K562 (cell line): ENCODE data around the gene AIRE.

Experiments used
- CBX8 ChIP-seq: fragments of 200-600 bp; sonication (generic); IDR thresholded peaks from 2 replicates; pipeline ENCODE4 v1.6.1; 2012; ENCODE audit warnings: borderline replicate concordance, mixed run types, low read depth, mild to moderate bottlenecking, moderate library complexity, mixed read lengths, low read length, control low read depth, inconsistent platforms; ENCODE audit not compliant: poor library complexity, severe bottlenecking; ENCODE audit errors: extremely low read depth
- CTCF ChIP-seq, 3 experiments: IDR thresholded peaks in 2 of 3; conservative IDR thresholded peaks in 1 of 3; 2 replicates each; pipeline ENCODE4 v1.5.1; 2011 to 2012; ENCODE audit warnings: low read length in 3 of 3, mild to moderate bottlenecking in 3 of 3, control low read depth in 2 of 3, improper control_type of control experiment in 1 of 3, inconsistent platforms in 1 of 3, low read depth in 1 of 3, mixed read lengths in 1 of 3, moderate library complexity in 1 of 3; ENCODE audit not compliant: insufficient read depth in 2 of 3
- ELK3 ChIP-seq: fragments of 450-650 bp; formaldehyde crosslinking; IDR thresholded peaks from 2 replicates; pipeline ENCODE4 v1.4.0; 2020; ENCODE audit warnings: mild to moderate bottlenecking
- MEIS2 ChIP-seq: fragments of 450-650 bp; IDR thresholded peaks from 2 replicates; pipeline ENCODE4 v1.6.1; 2014; ENCODE audit warnings: mild to moderate bottlenecking; ENCODE audit not compliant: partially characterized antibody
- POLR2AphosphoS5 ChIP-seq: IDR thresholded peaks from 2 replicates; pipeline ENCODE4 v1.6.1; 2011; ENCODE audit warnings: mild to moderate bottlenecking, low read depth, low read length, moderate library complexity; ENCODE audit not compliant: control insufficient read depth, insufficient read depth
- SMARCC2 ChIP-seq: fragments of 450-650 bp; IDR thresholded peaks from 2 replicates; pipeline ENCODE4 v1.6.1; 2017; ENCODE audit warnings: antibody characterized with exemption, moderate library complexity, mild to moderate bottlenecking, low read depth
- SP1 ChIP-seq: sonication (generic); formaldehyde crosslinking; IDR thresholded peaks from 2 replicates; pipeline ENCODE4 v1.8.1; 2022; ENCODE audit warnings: mild to moderate bottlenecking, missing genetic modification reagents
- TF ChIP-seq, protein P1 (sequence below): fragments of 250-450 bp; sonication (Bioruptor Pico); IDR thresholded peaks from 2 replicates; pipeline ENCODE4 v1.5.0; 2020; ENCODE audit warnings: mild to moderate bottlenecking, borderline replicate concordance
- TF ChIP-seq, protein P2 (sequence below): fragments of 250-450 bp; sonication (Bioruptor Pico); IDR thresholded peaks from 2 replicates; pipeline ENCODE4 v1.5.1; 2021; ENCODE audit warnings: mild to moderate bottlenecking

DNA sequence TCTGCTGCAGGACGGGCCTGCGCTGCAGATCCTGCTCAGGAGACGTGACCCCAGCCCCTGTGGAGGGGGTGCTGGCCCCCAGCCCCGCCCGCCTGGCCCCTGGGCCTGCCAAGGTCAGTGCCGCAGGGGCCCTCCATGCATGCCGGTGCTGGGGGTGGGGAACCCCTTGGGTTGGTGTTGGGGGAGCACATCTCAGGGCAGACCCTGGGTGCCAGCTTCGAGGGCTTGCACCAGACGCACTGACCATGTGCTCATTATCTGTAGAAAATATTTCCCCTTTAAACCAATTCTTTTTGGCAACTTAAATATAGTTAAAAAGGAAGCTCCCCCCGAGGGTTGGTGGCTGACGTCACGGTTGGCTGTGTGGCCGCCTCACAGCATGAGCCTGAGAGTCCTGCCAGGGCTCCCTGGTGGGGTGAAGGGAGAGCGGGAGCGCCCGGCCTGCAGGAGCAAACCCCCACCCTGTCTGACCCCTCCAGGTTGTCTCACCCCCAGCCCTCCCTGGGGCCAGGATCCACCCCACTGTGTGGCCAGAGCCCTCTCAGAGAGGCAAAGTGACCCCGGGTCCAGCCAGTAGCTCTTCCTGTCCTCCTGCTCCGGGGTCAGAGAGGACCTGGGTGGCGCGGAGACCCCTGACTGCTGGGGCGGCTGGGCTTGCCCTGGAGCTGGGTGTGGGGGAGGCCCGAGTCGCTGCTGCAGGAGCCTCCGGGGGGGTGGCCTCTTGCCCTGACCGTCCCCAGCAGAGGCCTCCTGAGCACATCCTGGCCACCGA lies 8.9 kb downstream of the AIRE start:
- no peak for TF ChIP-seq SP1 (CRISPR knock-in tag)
- no peak for TF ChIP-seq MEIS2
- no peak for TF ChIP-seq ELK3 (CRISPR knock-in tag)
- TF ChIP-seq CTCF (IDR thresholded peaks at IDR 0.05 in 2 of 3, conservative IDR thresholded peaks at IDR 0.05 in 1 of 3; ENCODE audit: insufficient read depth in 2 of 3, low read depth in 1 of 3, low read length in 3 of 3) = no peak
- no peak for TF ChIP-seq CBX8
- TF ChIP-seq POLR2AphosphoS5 = no peak
- TF ChIP-seq, protein P1, sequence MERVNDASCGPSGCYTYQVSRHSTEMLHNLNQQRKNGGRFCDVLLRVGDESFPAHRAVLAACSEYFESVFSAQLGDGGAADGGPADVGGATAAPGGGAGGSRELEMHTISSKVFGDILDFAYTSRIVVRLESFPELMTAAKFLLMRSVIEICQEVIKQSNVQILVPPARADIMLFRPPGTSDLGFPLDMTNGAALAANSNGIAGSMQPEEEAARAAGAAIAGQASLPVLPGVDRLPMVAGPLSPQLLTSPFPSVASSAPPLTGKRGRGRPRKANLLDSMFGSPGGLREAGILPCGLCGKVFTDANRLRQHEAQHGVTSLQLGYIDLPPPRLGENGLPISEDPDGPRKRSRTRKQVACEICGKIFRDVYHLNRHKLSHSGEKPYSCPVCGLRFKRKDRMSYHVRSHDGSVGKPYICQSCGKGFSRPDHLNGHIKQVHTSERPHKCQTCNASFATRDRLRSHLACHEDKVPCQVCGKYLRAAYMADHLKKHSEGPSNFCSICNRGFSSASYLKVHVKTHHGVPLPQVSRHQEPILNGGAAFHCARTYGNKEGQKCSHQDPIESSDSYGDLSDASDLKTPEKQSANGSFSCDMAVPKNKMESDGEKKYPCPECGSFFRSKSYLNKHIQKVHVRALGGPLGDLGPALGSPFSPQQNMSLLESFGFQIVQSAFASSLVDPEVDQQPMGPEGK = no peak
- no peak for TF ChIP-seq SMARCC2
- TF ChIP-seq, protein P2, sequence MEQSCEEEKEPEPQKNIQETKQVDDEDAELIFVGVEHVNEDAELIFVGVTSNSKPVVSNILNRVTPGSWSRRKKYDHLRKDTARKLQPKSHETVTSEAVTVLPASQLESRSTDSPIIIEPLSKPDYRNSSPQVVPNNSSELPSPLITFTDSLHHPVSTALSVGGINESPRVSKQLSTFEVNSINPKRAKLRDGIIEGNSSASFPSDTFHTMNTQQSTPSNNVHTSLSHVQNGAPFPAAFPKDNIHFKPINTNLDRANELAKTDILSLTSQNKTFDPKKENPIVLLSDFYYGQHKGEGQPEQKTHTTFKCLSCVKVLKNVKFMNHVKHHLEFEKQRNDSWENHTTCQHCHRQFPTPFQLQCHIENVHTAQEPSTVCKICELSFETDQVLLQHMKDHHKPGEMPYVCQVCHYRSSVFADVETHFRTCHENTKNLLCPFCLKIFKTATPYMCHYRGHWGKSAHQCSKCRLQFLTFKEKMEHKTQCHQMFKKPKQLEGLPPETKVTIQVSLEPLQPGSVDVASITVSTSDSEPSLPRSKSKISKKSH = no peak
